T-cell (primary cell): Measurements from ENCODE around the gene EGFL8. TPM values are rescaled to one million over a fixed set of nuclear protein-coding genes. Genes with fewer than 3 reads are reported as not detected.

Source experiments
- ATAC-seq, 4 experiments: fragments of 200-7000 bp in 3 of 4; fragments of 150-1000 bp in 1 of 4; cut with Tn5 transposase; replicated peaks in 1 of 4; 1 replicate in 3 of 4; 2 replicates in 1 of 4; pipeline ENCODE4 v1.10.0; 2021; ENCODE audit warnings: moderate library complexity in 3 of 4, mild to moderate bottlenecking in 2 of 4, moderate number of reproducible peaks in 1 of 4
- CTCF ChIA-PET, 2 donors: fragments of 300-600 bp; sonication (Branson Sonifier 250); formaldehyde crosslinking; loops; one replicate each; lab custom pipeline; 2022; ENCODE audit warnings: antibody characterized with exemption in 2 of 2; lab: Charles Lee
- POLR2A ChIA-PET, 2 donors: fragments of 300-600 bp; sonication (Branson Sonifier 250); formaldehyde crosslinking; loops; one replicate each; lab custom pipeline; 2022; ENCODE audit warnings: antibody characterized with exemption in 2 of 2; lab: Charles Lee
- DNase-seq, 35 experiments: peaks; one replicate each; pipeline versions ENCODE4 v3.0.0 to v3.0.0-alpha.2; 2013 to 2023
- H3K27ac ChIP-seq: one replicate; pipeline ENCODE4 v1.5.1; 2013; ENCODE audit warnings: low read length
- H3K27me3 ChIP-seq, 2 experiments: replicated peaks in 1 of 2; 1 replicate in 1 of 2; 2 replicates in 1 of 2; pipeline versions ENCODE4 v1.6.1 to v1.7.0; 2013; ENCODE audit warnings: low read length in 1 of 2, mixed read lengths in 1 of 2; ENCODE audit not compliant: control insufficient read depth in 2 of 2, insufficient read depth in 2 of 2; ENCODE audit errors: extremely low read depth in 1 of 2
- H3K36me3 ChIP-seq, 2 donors: 1 replicate in 1 of 2; 2 replicates in 1 of 2; pipeline versions ENCODE4 v1.6.1 to v1.7.0; 2013; ENCODE audit warnings: low read length in 1 of 2; ENCODE audit not compliant: control insufficient read depth in 2 of 2, insufficient read depth in 1 of 2; ENCODE audit errors: extremely low read depth in 1 of 2
- H3K4me1 ChIP-seq, 2 experiments: 1 replicate in 1 of 2; 2 replicates in 1 of 2; pipeline versions ENCODE4 v1.6.1 to v1.7.0; 2013; ENCODE audit warnings: low read length in 2 of 2, mixed read lengths in 1 of 2; ENCODE audit not compliant: insufficient read depth in 2 of 2, control insufficient read depth in 1 of 2; ENCODE audit errors: extremely low read depth in 1 of 2
- H3K4me3 ChIP-seq, 2 donors: 1 replicate in 1 of 2; 2 replicates in 1 of 2; pipeline versions ENCODE4 v1.5.1 to v1.7.0; 2013; ENCODE audit warnings: mild to moderate bottlenecking in 2 of 2, low read length in 1 of 2, moderate library complexity in 1 of 2; ENCODE audit not compliant: control insufficient read depth in 1 of 2; ENCODE audit errors: extremely low read depth in 1 of 2
- H3K9me3 ChIP-seq: 2 replicates; pipeline ENCODE4 v1.7.0; 2013
- H3K27ac Mint-ChIP-seq, 2 donors: one replicate each; pipeline ENCODE4 v1.8.0; 2020 to 2021; ENCODE audit warnings: mild to moderate bottlenecking in 2 of 2, mixed read lengths in 2 of 2
- H3K27me3 Mint-ChIP-seq, 2 donors: one replicate each; pipeline ENCODE4 v1.8.0; 2021 to 2022; ENCODE audit warnings: mixed read lengths in 2 of 2
- H3K36me3 Mint-ChIP-seq: one replicate; pipeline ENCODE4 v1.8.0; 2021; ENCODE audit warnings: mixed read lengths
- H3K4me1 Mint-ChIP-seq, 3 donors: one replicate each; pipeline ENCODE4 v1.8.0; 2020 to 2022; ENCODE audit warnings: mixed read lengths in 3 of 3, mild to moderate bottlenecking in 1 of 3
- H3K4me3 Mint-ChIP-seq, 3 donors: one replicate each; pipeline ENCODE4 v1.8.0; 2020 to 2022; ENCODE audit warnings: mild to moderate bottlenecking in 3 of 3, mixed read lengths in 3 of 3, moderate library complexity in 3 of 3
- H3K9me3 Mint-ChIP-seq, 3 donors: one replicate each; pipeline ENCODE4 v1.8.0; 2020 to 2022; ENCODE audit warnings: mixed read lengths in 3 of 3
- WGBS: methylation state at CpG from one replicate; pipeline ENCODE4 v1.1.5; 2013; ENCODE audit warnings: missing lambda C conversion rate; ENCODE audit not compliant: insufficient coverage; 5-methylcytosine and 5-hydroxymethylcytosine counted together
- total RNA-seq, 35 experiments: library from RNA in 6 of 35; stranded (reverse) in 6 of 35; fragments of 120-200 nt in 1 of 35; gene quantifications; one replicate each; pipeline versions ENCODE4 v1.2.1 to v1.2.4 and lab custom pipeline; 2013 to 2026

EGFL8 gene
- total RNA-seq, 5 donors from 2014 or later (not counting 1 experiment from before 2014, with no cell fraction given): 13.9 to 18.9 (median 16.9) TPM

- no peaks in the 10 kb centered on the region for H3K9me3 Mint-ChIP-seq
- ATAC-seq: no peak
- H3K27me3 Mint-ChIP-seq: no peaks in the 10 kb centered on the region
- DNase-seq: no peak
- Histone ChIP-seq H3K36me3 (peaks cover 19 to 86% of the 10 kb centered on the region in 2 donors), H3K4me3 (no peak overlapping the region), H3K9me3 (no peaks in the 10 kb centered on the region), H3K27ac (no peak overlapping the region), H3K27me3 (no peaks in the 10 kb centered on the region), H3K4me1 (peaks cover 0 to 17% of the 10 kb centered on the region in 2 experiments)
- H3K4me1 Mint-ChIP-seq: peaks cover 19 to 30% (median 25%) of the 10 kb centered on the region in 3 donors
- ChIA-PET POLR2A (no interaction called here), CTCF (interaction anchor here (0.7 kb wide), 2 partner anchors 140 to 1035 kb away, joined by 5 to 7 read pairs; no protein-coding TSS in a partner anchor)
- no peak overlapping the region for H3K4me3 Mint-ChIP-seq
- 99% methylated on average over 7 of the region's 12 CpGs for WGBS
- H3K27ac Mint-ChIP-seq: no peak overlapping the region
- H3K36me3 Mint-ChIP-seq: peaks cover 55% of the 10 kb centered on the region
These were observed 43.8 kb upstream of the EGFL8 start for GRCh38 chr6:32120573-32121059.

GRCh38 chr6:32123681-32124080, 40.7 kb upstream of the EGFL8 start:
- H3K27ac Mint-ChIP-seq: no peak overlapping the region
- H3K27ac ChIP-seq: no peak overlapping the region
- no peak overlapping the region for H3K4me3 ChIP-seq
- peaks cover 49% of the 10 kb centered on the region for H3K36me3 Mint-ChIP-seq
- DNase-seq (no peak), ATAC-seq (no peak)
- H3K4me3 Mint-ChIP-seq: no peak overlapping the region
- no peaks in the 10 kb centered on the region for H3K27me3 Mint-ChIP-seq
- no peaks in the 10 kb centered on the region for H3K9me3 ChIP-seq
- H3K9me3 Mint-ChIP-seq: no peaks in the 10 kb centered on the region
- peaks cover 14 to 70% of the 10 kb centered on the region in 2 donors for H3K36me3 ChIP-seq
- peaks cover 9 to 38% of the 10 kb centered on the region in 2 experiments for H3K4me1 ChIP-seq
- WGBS: no CpG with 5 or more reads among the region's 4 CpGs
- CTCF ChIA-PET: interaction anchor here in 1 of 2 donors (0.9 kb wide), 1 partner anchor 717 kb away, joined by 3 read pairs; no protein-coding TSS in a partner anchor
- H3K27me3 ChIP-seq: no peaks in the 10 kb centered on the region
- H3K4me1 Mint-ChIP-seq: peaks cover 46 to 60% (median 52%) of the 10 kb centered on the region in 3 donors
- POLR2A ChIA-PET: no interaction called here

GRCh38 chr6:32126880-32127279, 37.5 kb upstream of the EGFL8 start:
- ChIA-PET POLR2A (no interaction called here), CTCF (interaction anchor here in 1 of 2 donors (1.5 kb wide), 1 partner anchor 69 kb away, joined by 5 read pairs; no protein-coding TSS in a partner anchor)
- Histone ChIP-seq H3K4me3 (peak overlapping the region; percentile 91 to 99), H3K36me3 (peaks cover 8 to 39% of the 10 kb centered on the region in 2 donors), H3K27ac (no peak overlapping the region), H3K27me3 (no peaks in the 10 kb centered on the region), H3K4me1 (peaks cover 15 to 51% of the 10 kb centered on the region in 2 experiments), H3K9me3 (no peaks in the 10 kb centered on the region)
- 73% methylated on average over 5 of the region's 8 CpGs for WGBS
- H3K27ac Mint-ChIP-seq: peak overlapping the region; percentile 77 to 95
- no peaks in the 10 kb centered on the region for H3K27me3 Mint-ChIP-seq
- peaks cover 54 to 61% (median 61%) of the 10 kb centered on the region in 3 donors for H3K4me1 Mint-ChIP-seq
- H3K36me3 Mint-ChIP-seq: peaks cover 30% of the 10 kb centered on the region
- ATAC-seq (no peak), DNase-seq (no peak)
- H3K9me3 Mint-ChIP-seq: no peaks in the 10 kb centered on the region
- H3K4me3 Mint-ChIP-seq: peak overlapping the region; percentile 99

- Mint-ChIP-seq H3K4me1 (peaks cover 54 to 61% (median 57%) of the 10 kb centered on the region in 3 donors), H3K9me3 (no peaks in the 10 kb centered on the region), H3K4me3 (peak overlapping the region; percentile 99), H3K27me3 (no peaks in the 10 kb centered on the region), H3K27ac (peak overlapping the region; percentile 93 to 95), H3K36me3 (peaks cover 26% of the 10 kb centered on the region)
- H3K27ac ChIP-seq: peak overlapping the region; percentile 71
- no peaks in the 10 kb centered on the region for H3K27me3 ChIP-seq
- H3K9me3 ChIP-seq: no peaks in the 10 kb centered on the region
- H3K4me3 ChIP-seq: peak overlapping the region; percentile 91 to 99
- 8% methylated on average over 7 of the region's 9 CpGs for WGBS
- peaks cover 15 to 51% of the 10 kb centered on the region in 2 experiments for H3K4me1 ChIP-seq
- CTCF ChIA-PET: interaction anchor here in 1 of 2 donors (1.0 to 1.5 kb wide), 2 partner anchors 68 to 711 kb away, joined by 3 to 5 read pairs; partner anchors contain the start of gene TAP2
- ATAC-seq: no peak
- peaks cover 8 to 34% of the 10 kb centered on the region in 2 donors for H3K36me3 ChIP-seq
- POLR2A ChIA-PET: no interaction called here
- DNase-seq: no peak
These were observed 37.0 kb upstream of the EGFL8 start for GRCh38 chr6:32127409-32127716.

- under 1% methylated on average over 39 of the region's 44 CpGs for WGBS
- CTCF ChIA-PET: interaction anchor here in 1 of 2 donors (0.5 to 1.5 kb wide), 6 partner anchors 11 to 710 kb away, joined by 3 to 5 read pairs (median 3); partner anchors contain the start of gene TAP2
These were observed 36.4 kb upstream of the EGFL8 start, which contains the start of gene ATF6B for GRCh38 chr6:32127717-32128592. Gene ATF6B (minus strand): TSS chr6:32128246. CDS start chr6:32128207, 39 bp downstream.

More at GRCh38 chr6:32127717-32128592, 36.4 kb upstream of the EGFL8 start, which contains the start of gene ATF6B:
- H3K4me1 Mint-ChIP-seq: peaks cover 54 to 61% (median 57%) of the 10 kb centered on the region in 3 donors
- H3K27ac Mint-ChIP-seq: peak within 1 kb of the TSS; percentile 93 to 95
- H3K36me3 Mint-ChIP-seq: peaks cover 26% of the 10 kb centered on the region
- H3K4me3 ChIP-seq: peak within 1 kb of the TSS; percentile 91 to 99
- H3K36me3 ChIP-seq: peaks cover 8 to 32% of the 10 kb centered on the region in 2 donors
- DNase-seq (peak; percentile 83 to 100 (median 98)), ATAC-seq (peak; percentile 94 to 96 (median 94))
- no peaks in the 10 kb centered on the region for H3K9me3 Mint-ChIP-seq
- POLR2A ChIA-PET: interaction anchor here (0.6 to 0.7 kb wide), 3 partner anchors 52 to 171 kb away, joined by 5 to 7 read pairs (median 6); no protein-coding TSS in a partner anchor
- no peaks in the 10 kb centered on the region for H3K27me3 Mint-ChIP-seq
- H3K9me3 ChIP-seq: no peaks in the 10 kb centered on the region
- H3K27me3 ChIP-seq: no peaks in the 10 kb centered on the region
- H3K27ac ChIP-seq: peak within 1 kb of the TSS; percentile 71
- H3K4me3 Mint-ChIP-seq: peak within 1 kb of the TSS; percentile 99
- H3K4me1 ChIP-seq: peaks cover 15 to 51% of the 10 kb centered on the region in 2 experiments
